HepG2 (cell line): ENCODE data around the gene SEH1L. TPM values are rescaled to one million over a fixed set of nuclear protein-coding genes. Genes with fewer than 3 reads are reported as not detected.

Experiments used
- DNMT3B ChIP-seq: conservative IDR thresholded peaks from 2 replicates; pipeline ENCODE4 v1.6.1; 2016; ENCODE audit warnings: missing biosample characterization, control low read depth
- ESRRA ChIP-seq: sonication (generic); formaldehyde crosslinking; IDR thresholded peaks from 2 replicates; pipeline ENCODE4 v1.5.1; 2020; ENCODE audit warnings: mild to moderate bottlenecking, low read depth, missing genetic modification reagents
- HDAC1 ChIP-seq: sonication (generic); formaldehyde crosslinking; IDR thresholded peaks from 2 replicates; pipeline ENCODE4 v1.5.1; 2020; ENCODE audit warnings: mild to moderate bottlenecking, missing genetic modification reagents
- HDAC2 ChIP-seq: sonication (generic); formaldehyde crosslinking; IDR thresholded peaks from 2 replicates; pipeline ENCODE4 v1.4.0; 2020; ENCODE audit warnings: missing genetic modification reagents
- HNRNPH1 ChIP-seq: fragments of 200-400 bp; formaldehyde crosslinking; optimal IDR thresholded peaks from 2 replicates; pipeline ENCODE3; 2017; ENCODE audit warnings: mild to moderate bottlenecking, low read depth, low read length
- LCORL ChIP-seq, 2 experiments: fragments of 450-650 bp in 1 of 2; sonication (generic) in 1 of 2; formaldehyde crosslinking in 1 of 2; IDR thresholded peaks; 2 replicates each; pipeline versions ENCODE4 v1.5.0 to v1.6.1; 2017 to 2020; ENCODE audit warnings: antibody characterized with exemption in 1 of 2, missing genetic modification reagents in 1 of 2
- MED1 ChIP-seq: sonication (generic); formaldehyde crosslinking; IDR thresholded peaks from 2 replicates; pipeline ENCODE4 v1.4.0; 2020; ENCODE audit warnings: missing genetic modification reagents
- NCOA2 ChIP-seq: sonication (generic); formaldehyde crosslinking; IDR thresholded peaks from 2 replicates; pipeline ENCODE4 v1.8.0; 2022; ENCODE audit warnings: inconsistent platforms
- POGZ ChIP-seq: sonication (generic); formaldehyde crosslinking; IDR thresholded peaks from 2 replicates; pipeline ENCODE4 v1.4.0; 2020; ENCODE audit warnings: mild to moderate bottlenecking, missing genetic modification reagents
- SRSF9 ChIP-seq: fragments of 200-400 bp; formaldehyde crosslinking; IDR thresholded peaks from 2 replicates; pipeline ENCODE4 v1.6.1; 2018; ENCODE audit warnings: borderline replicate concordance, mild to moderate bottlenecking, low read depth, low read length; ENCODE audit not compliant: insufficient read depth, poor library complexity, severe bottlenecking
- TGIF2 ChIP-seq: IDR thresholded peaks from 2 replicates; pipeline ENCODE4 v1.6.1; 2016; ENCODE audit warnings: control low read depth, missing compliant biosample characterization
- ZNF34 ChIP-seq: sonication (generic); formaldehyde crosslinking; IDR thresholded peaks from 2 replicates; pipeline ENCODE4 v1.4.0; 2020; ENCODE audit warnings: mild to moderate bottlenecking, missing genetic modification reagents, borderline replicate concordance
- ZNF557 ChIP-seq: sonication (generic); formaldehyde crosslinking; IDR thresholded peaks from 2 replicates; pipeline ENCODE4 v1.4.0; 2020; ENCODE audit warnings: missing genetic modification reagents
- ZNF570 ChIP-seq: sonication (generic); formaldehyde crosslinking; IDR thresholded peaks from 2 replicates; pipeline ENCODE4 v1.4.0; 2020; ENCODE audit warnings: mild to moderate bottlenecking, missing genetic modification reagents, borderline replicate concordance
- ZNF660 ChIP-seq: sonication (generic); formaldehyde crosslinking; IDR thresholded peaks from 2 replicates; pipeline ENCODE4 v1.5.1; 2020; ENCODE audit warnings: mild to moderate bottlenecking, low read depth, missing genetic modification reagents, borderline replicate concordance
- ZNF703 ChIP-seq: sonication (generic); formaldehyde crosslinking; IDR thresholded peaks from 2 replicates; pipeline ENCODE4 v1.5.1; 2020; ENCODE audit warnings: missing genetic modification reagents, mild to moderate bottlenecking, moderate library complexity, borderline replicate concordance
- polyA plus RNA-seq, 8 experiments: library from polyadenylated mRNA; depleted of rRNA in 3 of 8; stranded (reverse) in 7 of 8; unstranded in 1 of 8; fragments of >200 nt; fragmentation: Illumina TruSeq in 4 of 8; extraction: Trizol in 4 of 8; gene quantifications; 2 replicates each; pipeline versions ENCODE4 v1.2.1 to v1.2.3, GENCODE V29; 2011 to 2016; ENCODE audit warnings: low read depth in 4 of 8, missing spikeins in 1 of 8, mixed read lengths in 1 of 8; ENCODE audit not compliant: insufficient read depth in 1 of 8
- total RNA-seq, 5 experiments: library from RNA; depleted of rRNA; stranded (reverse); fragments of >200 nt; fragmentation: Illumina TruSeq; extraction: Trizol; gene quantifications; 2 replicates each; pipeline ENCODE4 v1.2.3, GENCODE V29; 2016; ENCODE audit warnings: low read depth in 1 of 5
- TF ChIP-seq, protein P1 (sequence below): sonication (generic); formaldehyde crosslinking; IDR thresholded peaks from 2 replicates; pipeline ENCODE4 v1.9.0; 2021; ENCODE audit warnings: missing genetic modification reagents, borderline replicate concordance
- TF ChIP-seq, protein P2 (sequence below): sonication (generic); formaldehyde crosslinking; IDR thresholded peaks from 2 replicates; pipeline ENCODE4 v1.4.0; 2020; ENCODE audit warnings: mild to moderate bottlenecking, low read depth, missing genetic modification reagents
- TF ChIP-seq, protein P3 (sequence below): sonication (generic); formaldehyde crosslinking; IDR thresholded peaks from 2 replicates; pipeline ENCODE4 v1.5.0; 2020; ENCODE audit warnings: missing genetic modification reagents
- TF ChIP-seq, protein P4 (sequence below): sonication (generic); formaldehyde crosslinking; IDR thresholded peaks from 2 replicates; pipeline ENCODE4 v1.8.0; 2022; ENCODE audit warnings: missing genetic modification reagents, low read depth, mild to moderate bottlenecking, borderline replicate concordance
- TF ChIP-seq, protein P5 (sequence below), 2 experiments: fragments of 450-650 bp in 1 of 2; sonication (generic) in 1 of 2; formaldehyde crosslinking; IDR thresholded peaks; 2 replicates each; pipeline versions ENCODE4 v1.5.0 to v1.8.0; 2020 to 2022; ENCODE audit warnings: mild to moderate bottlenecking in 1 of 2, missing genetic modification reagents in 1 of 2

SEH1L gene
- total and polyA plus RNA-seq, 2 of the 13 experiments (the other 11 are each of a cell fraction or from before 2014, with no cell fraction given), result 59.6 to 63.5 TPM

DNA sequence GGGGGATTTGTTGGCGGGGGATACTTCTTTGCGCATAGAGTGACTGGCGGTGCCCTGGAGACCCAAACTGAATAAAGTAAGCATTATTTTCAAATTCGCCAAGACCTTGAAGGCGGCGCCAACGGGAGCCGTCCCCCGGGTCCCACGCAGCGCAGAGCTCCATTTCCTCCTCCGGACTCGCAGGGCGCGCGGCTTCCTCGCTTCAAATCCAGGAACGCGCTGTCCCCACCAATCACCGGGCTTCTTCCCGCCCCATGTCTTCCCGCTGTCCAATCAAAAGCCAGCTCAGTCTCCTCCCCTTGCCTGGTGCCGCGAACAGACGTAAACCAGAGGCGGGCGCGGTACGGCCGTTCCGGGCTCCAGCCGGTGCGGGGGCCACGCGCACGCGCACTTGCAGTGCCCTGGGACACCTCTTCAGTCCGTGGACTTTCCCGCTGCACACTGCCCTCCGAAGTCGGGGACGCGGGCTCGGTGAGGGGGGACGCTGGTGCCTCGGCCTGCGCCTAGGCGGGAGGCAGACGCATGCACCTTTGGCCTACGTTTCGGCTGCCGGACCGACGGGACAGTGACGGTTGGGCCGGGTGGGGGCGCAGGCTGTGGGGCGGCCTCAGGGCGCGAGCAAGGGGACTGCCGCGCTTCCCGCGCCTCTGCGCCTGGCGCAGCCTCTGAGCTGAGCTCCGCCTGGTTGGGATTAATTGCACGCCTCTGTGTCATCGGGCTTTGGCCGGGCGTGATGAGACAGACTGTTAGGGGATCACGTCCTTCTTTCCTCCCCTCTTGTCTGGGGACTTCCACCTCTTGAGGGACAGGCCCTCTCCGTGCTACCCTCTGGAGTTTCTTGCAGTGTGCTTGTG, 43.4 kb downstream of the SEH1L start, which contains the start of gene CEP192 (continued):
- TF ChIP-seq SRSF9 (no peak), DNMT3B (no peak), MED1 (peak; percentile 81), ZNF34 (peak; percentile 53; the same call in 1 of the 2 replicates), POGZ (CRISPR knock-in tag) (peak; percentile 92), HDAC2 (CRISPR knock-in tag) (peak; percentile 64; the same call in 1 of the 2 replicates), ZNF570 (peak; percentile 66; the same call in 1 of the 2 replicates), HDAC1 (CRISPR knock-in tag) (peak; percentile 95), ZNF703 (no peak), NCOA2 (CRISPR knock-in tag) (peak; percentile 38; the same call in 1 of the 2 replicates), ESRRA (CRISPR knock-in tag) (peak; percentile 89), ZNF557 (CRISPR knock-in tag) (0 out of 2 replicates have a peak, but pooled peaks have one; percentile 54), LCORL (IDR thresholded peaks at IDR 0.05) (no peak), LCORL (CRISPR knock-in tag; IDR thresholded peaks at IDR 0.05) (peak; percentile 97), TGIF2 (CRISPR knock-in tag) (peak; percentile 15; the same call in 1 of the 2 replicates), HNRNPH1 (no peak), ZNF660 (CRISPR knock-in tag) (no peak; the same call in 1 of the 2 replicates)
- TF ChIP-seq, protein P1, sequence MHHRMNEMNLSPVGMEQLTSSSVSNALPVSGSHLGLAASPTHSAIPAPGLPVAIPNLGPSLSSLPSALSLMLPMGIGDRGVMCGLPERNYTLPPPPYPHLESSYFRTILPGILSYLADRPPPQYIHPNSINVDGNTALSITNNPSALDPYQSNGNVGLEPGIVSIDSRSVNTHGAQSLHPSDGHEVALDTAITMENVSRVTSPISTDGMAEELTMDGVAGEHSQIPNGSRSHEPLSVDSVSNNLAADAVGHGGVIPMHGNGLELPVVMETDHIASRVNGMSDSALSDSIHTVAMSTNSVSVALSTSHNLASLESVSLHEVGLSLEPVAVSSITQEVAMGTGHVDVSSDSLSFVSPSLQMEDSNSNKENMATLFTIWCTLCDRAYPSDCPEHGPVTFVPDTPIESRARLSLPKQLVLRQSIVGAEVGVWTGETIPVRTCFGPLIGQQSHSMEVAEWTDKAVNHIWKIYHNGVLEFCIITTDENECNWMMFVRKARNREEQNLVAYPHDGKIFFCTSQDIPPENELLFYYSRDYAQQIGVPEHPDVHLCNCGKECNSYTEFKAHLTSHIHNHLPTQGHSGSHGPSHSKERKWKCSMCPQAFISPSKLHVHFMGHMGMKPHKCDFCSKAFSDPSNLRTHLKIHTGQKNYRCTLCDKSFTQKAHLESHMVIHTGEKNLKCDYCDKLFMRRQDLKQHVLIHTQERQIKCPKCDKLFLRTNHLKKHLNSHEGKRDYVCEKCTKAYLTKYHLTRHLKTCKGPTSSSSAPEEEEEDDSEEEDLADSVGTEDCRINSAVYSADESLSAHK (CRISPR knock-in tag), result no peak
- TF ChIP-seq, protein P2, sequence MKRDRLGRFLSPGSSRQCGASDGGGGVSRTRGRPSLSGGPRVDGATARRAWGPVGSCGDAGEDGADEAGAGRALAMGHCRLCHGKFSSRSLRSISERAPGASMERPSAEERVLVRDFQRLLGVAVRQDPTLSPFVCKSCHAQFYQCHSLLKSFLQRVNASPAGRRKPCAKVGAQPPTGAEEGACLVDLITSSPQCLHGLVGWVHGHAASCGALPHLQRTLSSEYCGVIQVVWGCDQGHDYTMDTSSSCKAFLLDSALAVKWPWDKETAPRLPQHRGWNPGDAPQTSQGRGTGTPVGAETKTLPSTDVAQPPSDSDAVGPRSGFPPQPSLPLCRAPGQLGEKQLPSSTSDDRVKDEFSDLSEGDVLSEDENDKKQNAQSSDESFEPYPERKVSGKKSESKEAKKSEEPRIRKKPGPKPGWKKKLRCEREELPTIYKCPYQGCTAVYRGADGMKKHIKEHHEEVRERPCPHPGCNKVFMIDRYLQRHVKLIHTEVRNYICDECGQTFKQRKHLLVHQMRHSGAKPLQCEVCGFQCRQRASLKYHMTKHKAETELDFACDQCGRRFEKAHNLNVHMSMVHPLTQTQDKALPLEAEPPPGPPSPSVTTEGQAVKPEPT (CRISPR knock-in tag), result no peak
- TF ChIP-seq, protein P3, sequence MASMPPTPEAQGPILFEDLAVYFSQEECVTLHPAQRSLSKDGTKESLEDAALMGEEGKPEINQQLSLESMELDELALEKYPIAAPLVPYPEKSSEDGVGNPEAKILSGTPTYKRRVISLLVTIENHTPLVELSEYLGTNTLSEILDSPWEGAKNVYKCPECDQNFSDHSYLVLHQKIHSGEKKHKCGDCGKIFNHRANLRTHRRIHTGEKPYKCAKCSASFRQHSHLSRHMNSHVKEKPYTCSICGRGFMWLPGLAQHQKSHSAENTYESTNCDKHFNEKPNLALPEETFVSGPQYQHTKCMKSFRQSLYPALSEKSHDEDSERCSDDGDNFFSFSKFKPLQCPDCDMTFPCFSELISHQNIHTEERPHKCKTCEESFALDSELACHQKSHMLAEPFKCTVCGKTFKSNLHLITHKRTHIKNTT (CRISPR knock-in tag), result peak; percentile 73; the same call in 1 of the 2 replicates
- TF ChIP-seq, protein P4, sequence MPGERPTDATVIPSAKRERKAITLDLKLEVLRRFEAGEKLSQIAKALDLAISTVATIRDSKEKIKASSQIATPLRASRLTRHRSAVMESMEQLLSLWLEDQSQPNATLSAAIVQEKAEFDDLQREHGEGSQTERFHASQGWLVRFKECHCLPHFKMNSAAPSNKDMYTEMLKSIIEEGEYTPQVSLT (CRISPR knock-in tag), result no peak
- TF ChIP-seq, protein P5, sequence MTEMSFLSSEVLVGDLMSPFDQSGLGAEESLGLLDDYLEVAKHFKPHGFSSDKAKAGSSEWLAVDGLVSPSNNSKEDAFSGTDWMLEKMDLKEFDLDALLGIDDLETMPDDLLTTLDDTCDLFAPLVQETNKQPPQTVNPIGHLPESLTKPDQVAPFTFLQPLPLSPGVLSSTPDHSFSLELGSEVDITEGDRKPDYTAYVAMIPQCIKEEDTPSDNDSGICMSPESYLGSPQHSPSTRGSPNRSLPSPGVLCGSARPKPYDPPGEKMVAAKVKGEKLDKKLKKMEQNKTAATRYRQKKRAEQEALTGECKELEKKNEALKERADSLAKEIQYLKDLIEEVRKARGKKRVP (CRISPR knock-in tag; IDR thresholded peaks at IDR 0.05), result peak in 1 of 2 experiments; percentile 46; a peak in 1 of 4 replicates
